Measurements from ENCODE around the gene TTC8.

GRCh38 chr14:88831284-88831683 is 6.8 kb downstream of the TTC8 start:
- TF ChIP-seq, protein P1, sequence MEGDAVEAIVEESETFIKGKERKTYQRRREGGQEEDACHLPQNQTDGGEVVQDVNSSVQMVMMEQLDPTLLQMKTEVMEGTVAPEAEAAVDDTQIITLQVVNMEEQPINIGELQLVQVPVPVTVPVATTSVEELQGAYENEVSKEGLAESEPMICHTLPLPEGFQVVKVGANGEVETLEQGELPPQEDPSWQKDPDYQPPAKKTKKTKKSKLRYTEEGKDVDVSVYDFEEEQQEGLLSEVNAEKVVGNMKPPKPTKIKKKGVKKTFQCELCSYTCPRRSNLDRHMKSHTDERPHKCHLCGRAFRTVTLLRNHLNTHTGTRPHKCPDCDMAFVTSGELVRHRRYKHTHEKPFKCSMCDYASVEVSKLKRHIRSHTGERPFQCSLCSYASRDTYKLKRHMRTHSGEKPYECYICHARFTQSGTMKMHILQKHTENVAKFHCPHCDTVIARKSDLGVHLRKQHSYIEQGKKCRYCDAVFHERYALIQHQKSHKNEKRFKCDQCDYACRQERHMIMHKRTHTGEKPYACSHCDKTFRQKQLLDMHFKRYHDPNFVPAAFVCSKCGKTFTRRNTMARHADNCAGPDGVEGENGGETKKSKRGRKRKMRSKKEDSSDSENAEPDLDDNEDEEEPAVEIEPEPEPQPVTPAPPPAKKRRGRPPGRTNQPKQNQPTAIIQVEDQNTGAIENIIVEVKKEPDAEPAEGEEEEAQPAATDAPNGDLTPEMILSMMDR (IDR thresholded peaks at IDR 0.05) = no peak
- no peak for TF ChIP-seq REST (IDR thresholded peaks at IDR 0.05; ENCODE audit: insufficient read depth in 1 of 2, low read depth in 2 of 2, low read length in 1 of 2)
- TF ChIP-seq POLR2AphosphoS5 (IDR thresholded peaks at IDR 0.05; ENCODE audit: low read depth, low read length) = no peak
- TF ChIP-seq SIN3A (IDR thresholded peaks at IDR 0.05; ENCODE audit: borderline replicate concordance, insufficient read depth, low read depth, low read length) = no peak
